Measurements from ENCODE around the gene SLC22A15.

Gene SLC22A15

DNA sequence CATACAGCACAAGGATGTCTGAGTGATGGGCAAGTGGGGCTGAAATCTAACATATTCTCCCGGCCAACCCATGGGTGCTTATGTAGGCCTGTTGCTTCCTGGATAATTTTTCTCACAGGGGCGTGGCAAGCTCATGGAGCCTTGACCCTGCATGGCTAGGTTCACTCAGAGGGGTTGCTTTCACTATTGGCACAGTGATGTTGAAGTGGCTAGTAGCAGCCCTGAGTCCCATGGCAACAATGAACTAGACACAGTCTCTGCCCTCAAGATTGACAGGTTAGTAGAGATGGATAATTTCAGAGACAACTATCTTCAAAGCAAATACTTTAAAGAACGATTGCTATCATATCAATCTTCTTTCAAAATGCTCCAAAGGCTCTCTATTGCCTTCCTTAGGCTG is 128.4 kb downstream of the SLC22A15 start:
- DNase-seq (ENCODE audit: low read depth) = no peak

DNA sequence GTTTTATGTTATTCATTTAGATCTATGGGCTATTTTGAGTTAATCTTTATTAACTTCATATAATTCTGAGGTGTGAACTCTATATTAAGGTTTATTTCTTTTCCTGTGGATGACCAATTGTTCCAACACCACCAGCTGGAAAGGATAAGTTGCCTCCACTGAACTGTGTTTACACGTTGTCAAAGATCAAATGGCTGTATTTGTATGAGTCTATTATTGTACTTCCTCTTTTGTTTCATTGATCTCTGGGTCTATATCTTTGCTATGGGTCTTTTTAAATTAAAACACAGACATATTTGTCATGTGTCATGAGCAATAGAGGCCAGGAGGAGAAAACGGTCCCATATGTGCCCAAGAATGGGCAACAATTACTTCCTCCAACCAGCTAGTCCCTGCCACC is 129.7 kb downstream of the SLC22A15 start:
- no peak for DNase-seq (ENCODE audit: low read depth)

DNA sequence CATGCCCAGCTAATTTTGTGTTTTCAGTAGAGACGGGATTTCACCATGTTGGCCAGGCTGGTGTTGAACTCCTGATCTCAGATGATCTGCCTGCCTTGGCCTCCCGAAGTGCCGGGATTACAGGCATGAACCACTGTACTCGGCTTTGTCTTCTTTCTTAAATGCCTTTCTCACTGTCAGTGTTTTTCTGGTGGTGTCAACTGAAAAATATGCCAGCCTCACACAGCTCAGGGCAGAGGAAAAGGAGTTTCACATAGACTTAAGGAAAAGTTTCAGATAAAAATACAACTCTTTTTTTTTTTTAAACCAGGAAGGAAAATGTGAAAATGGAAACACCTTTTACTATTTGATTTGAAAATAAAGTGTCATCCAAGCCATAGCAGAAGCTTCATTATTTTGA is 130.3 kb downstream of the SLC22A15 start:
- no peak for DNase-seq (ENCODE audit: low read depth)

DNA sequence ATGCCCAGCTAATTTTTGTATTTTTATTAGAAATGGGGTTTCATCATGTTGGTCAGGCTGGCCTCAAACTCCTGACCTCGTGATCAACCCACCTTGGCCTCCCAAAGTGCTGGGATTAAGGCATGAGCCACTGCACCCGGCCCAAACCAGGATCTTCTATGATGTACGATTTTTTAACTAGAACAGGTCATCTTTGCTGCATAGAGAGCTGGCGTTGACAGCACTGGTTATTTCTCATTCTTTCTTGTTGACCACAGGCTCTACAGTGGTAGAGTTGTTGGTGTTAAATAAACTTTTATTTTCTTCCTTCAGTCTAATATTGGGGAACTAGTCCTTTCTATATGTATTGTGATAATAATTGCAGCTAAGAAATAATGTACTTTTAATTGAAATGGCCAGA is 131.1 kb downstream of the SLC22A15 start:
- no peak for DNase-seq (ENCODE audit: low read depth)

DNA sequence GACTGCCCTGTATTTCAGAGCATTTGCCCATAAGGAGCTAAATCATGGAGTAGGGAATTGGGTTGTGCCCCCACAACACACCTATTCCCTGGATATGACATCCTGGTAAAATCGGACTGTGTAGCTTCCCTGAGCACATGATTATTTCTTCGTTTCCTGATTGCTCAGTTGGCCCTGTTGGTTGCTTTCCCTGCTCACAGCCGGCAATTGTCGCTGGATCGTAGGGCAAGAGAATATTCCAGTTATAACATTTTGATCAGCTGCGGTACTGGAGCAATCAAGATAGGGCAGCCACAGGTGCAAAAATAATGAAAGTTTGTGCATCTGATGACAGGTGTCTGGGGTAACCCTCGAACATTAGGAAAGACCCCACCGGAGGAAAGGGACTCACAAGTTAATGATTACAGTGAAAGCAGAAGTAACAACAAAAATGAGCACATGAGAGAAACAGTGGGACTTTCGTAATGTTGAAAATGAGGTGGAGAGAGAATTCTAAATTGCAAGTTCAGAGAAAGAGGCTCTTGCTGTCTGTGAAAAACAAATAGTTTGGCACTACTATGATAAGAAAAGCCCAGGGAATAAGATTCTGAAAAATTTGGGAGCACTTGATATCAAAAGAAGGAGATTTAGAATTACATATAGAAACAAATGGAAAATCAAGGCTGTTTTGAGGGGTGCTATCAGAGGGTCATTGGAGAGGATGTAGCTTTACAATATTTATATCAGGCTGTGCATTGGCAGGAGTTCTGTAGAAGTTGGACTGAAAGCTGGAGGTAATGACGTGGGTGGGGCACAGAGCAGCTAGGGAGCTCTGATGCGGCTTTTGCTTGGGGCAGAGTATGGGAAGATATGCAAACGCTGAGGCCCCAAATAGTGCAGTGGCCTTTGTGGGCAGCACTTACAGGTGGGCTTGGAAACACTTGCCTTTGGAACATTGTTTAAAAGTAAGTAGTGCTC is 134.5 kb downstream of the SLC22A15 start, which contains the start of gene MAB21L3:
TSS of gene MAB21L3 (plus strand) at position 833 of the 957 bp plus-strand sequence. CDS start 1,217 bp downstream, outside the sequence.
- DNase-seq (ENCODE audit: low read depth) = no peak

DNA sequence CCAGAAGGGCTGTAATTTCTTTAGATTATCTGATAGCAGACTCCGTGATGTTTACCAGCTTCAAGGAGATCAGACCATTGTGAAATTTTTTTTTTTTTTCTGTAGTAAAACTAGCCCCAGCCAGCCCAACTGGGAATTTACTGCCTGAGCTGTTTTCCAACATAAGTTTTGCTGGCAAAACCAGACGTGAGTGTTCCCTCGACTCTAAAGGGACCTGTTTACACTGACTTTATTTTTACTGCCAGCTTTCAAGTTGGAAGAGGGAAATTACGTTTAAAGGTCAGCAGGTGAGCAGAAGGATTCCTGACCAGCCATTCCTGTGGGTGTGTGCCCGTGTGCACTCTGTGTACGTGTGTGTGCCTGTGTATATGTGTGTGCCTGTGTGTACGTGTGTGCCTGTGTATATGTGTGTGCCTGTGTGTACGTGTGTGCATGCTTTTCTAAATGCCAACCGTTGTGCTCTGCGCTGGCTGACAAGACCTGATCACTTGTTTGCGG is 135.3 kb downstream of the SLC22A15 start:
- no peak for DNase-seq (ENCODE audit: low read depth)

DNA sequence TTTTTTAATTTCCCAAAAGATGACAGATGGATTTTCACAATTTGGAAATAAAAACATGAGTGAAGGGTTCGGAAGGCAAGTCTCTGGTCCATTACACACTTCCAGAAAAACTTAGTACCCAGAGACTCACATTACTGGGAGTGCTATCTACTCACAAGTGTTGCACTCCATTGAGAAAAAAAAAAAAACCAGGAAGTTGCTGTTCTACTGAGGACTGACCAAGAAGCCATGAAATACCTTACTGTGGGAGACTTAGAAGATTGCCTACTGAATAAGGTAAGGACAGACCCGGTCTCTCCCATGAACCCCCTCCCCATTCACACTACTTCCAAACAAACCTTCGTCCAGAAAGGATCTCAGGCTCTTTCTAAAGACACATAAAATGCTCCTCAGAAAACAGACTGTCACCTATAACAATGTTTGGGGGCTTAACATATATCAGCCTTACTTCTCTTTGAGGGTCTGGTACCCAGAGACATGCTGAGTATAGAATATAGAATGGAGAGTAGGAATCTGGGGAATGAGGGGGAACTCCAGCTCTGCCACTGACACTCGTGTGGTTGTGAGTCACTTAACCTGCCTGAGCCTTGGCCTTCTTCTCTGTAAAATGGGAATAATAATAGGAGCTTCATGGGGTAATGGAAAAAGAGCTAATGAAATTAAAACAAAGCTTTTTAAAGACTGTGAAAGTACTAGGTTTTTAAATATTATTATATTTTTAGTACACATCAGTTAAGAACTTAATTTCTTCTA is 136.3 kb downstream of the SLC22A15 start:
- DNase-seq (ENCODE audit: low read depth) = no peak

DNA sequence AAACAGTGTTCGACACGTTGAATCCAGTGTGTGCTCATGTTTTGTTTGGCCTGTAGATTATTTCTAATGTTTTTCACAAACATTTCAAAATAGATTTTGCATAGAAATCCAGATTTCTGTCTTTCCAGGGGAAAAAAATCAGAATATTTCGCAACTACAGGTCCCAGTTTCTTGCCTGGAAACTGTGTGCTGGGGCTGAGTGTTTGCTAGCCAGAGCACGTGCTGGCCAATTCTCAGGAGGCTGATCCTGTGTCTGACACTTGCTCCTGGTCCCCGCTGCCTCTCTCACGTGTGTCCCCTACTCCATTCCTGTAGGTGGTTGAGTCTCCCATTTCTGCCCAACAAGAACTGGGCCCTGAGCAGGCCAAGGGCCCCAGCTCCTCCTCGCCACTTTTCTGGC is 137.3 kb downstream of the SLC22A15 start:
- no peak for DNase-seq (ENCODE audit: low read depth)

DNA sequence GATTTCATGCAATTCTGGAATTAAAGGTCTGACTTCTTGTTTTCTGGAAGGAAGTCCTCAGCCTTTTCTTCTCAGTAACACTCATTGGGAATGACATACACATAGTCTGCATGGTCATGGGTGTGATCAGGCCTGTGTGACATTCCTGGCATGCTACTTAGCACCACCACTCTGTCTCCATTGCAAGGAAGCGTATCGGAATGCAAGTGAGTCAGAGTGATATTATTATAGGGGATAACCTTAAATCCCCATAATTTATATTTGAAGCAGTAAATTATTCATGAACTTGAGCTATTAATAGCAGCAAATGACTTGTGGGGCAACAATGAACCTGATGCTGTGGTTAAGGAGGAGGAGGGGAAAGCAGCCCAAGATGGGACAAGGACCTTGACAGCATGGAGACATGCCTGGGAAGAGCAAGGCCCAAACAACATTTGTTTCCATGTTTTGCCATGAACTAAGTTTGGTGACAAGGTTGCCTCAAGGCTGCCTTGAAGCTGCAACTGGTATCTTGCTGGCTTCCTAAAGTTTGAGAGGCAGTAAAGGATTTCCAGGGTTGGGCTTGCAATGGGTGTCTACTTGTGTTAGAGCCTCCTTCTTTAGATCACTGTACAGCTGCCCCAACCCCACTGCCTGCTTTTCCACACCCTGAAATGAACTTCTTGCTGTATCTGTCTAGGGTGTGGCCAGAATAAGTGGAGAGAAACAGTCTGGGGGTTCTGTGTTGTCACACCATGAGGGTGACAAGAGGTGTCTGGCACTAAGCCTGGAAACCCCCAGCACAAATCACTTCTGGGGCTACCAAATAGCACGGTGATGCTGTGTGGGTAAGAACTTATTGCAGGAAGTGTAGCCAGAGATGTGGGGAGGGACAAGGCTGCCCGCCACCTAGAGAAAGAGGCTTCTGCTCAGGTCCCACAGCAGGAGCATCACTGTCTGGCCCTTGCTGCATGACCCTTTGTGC is 139.4 kb downstream of the SLC22A15 start:
- no peak for DNase-seq (ENCODE audit: low read depth)

DNA sequence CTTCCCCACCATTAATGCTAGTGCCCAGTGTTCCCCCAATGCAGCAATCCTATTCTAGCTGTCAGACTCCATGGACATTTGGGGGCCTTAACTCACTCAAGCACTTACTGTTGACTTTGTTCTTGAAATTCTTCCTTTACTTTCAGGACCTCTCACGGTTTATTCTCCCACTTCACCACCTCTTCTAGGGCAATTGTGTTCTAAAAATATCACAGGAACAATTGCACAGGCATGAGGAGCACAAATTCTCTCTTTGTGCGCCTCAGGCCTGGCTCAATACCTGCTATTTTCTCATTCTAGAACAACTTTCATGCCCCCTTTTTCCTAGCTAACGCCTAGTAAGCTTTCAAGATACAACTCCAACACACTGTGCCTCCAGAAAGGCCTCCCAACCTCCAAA is 142.2 kb downstream of the SLC22A15 start:
- DNase-seq (ENCODE audit: low read depth) = no peak
